ENCODE results near the gene SCFD2. TPM values are rescaled to one million over a fixed set of nuclear protein-coding genes. Genes with fewer than 3 reads are reported as not detected.
"Not testable (repeated sequence)": the region's sequence is repeated elsewhere in the genome, so short reads cannot be mapped to it uniquely, and the experiment has no call there.

SCFD2 gene
- total RNA-seq, 1 experiment from 2014 or later, result 25.3 TPM

DNA sequence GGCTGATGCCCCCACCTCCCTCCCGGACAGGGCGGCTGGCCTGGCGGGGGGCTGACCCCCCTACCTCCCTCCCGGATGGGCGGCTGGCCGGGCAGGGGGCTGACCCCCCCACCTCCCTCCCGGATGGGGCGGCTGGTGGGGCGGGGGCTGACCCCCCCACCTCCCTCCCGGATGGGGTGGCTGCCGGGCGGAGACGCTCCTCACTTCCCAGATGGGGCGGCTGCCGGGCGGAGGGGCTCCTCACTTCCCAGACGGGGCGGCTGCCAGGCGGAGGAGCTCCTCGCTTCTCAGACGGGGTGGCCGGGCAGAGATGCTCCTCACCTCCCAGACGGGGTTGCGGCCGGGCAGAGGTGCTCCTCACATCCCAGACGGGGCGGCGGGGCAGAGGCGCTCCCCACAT lies 127.5 kb downstream of the SCFD2 start:
- H3K4me1 ChIP-seq; H3K27ac ChIP-seq; H3K4me3 ChIP-seq; DNase-seq; H3K27me3 ChIP-seq; H3K36me3 ChIP-seq; H3K9me3 ChIP-seq (replicated peaks): not testable (repeated sequence)

DNA sequence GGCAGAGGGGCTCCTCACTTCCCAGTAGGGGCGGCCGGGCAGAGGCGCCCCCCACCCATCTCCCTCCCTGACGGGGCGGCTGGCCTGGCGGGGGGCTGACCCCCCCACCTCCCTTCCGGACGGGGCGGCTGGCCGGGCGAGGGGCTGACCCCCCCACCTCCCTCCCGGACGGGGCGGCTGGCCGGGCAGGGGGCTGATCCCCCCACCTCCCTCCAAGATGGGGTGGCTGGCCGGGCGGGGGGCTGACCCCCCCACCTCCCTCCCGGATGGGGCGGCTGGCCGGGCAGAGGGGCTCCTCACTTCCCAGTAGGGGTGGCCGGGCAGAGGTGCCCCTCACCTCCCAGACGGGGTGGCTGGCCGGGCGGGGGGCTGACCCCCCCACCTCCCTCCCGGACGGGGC lies 128.1 kb downstream of the SCFD2 start:
- not testable (repeated sequence) for H3K27me3 ChIP-seq; H3K4me3 ChIP-seq; H3K4me1 ChIP-seq; H3K36me3 ChIP-seq; H3K9me3 ChIP-seq (replicated peaks); DNase-seq; H3K27ac ChIP-seq

DNA sequence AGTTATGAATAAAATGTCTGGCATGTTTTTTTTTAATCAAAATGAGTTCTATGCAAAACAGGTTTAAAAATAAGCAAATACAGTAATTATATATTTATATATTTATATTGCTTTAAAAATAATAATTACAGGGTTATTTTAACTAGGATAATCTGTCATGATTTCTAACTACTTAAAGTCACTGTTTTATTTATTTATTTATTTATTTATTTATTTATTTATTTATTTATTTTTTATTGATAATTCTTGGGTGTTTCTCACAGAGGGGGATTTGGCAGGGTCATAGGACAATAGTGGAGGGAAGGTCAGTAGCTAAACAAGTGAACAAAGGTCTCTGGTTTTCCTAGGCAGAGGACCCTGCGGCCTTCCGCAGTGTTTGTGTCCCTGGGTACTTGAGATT lies 129.2 kb downstream of the SCFD2 start:
- not testable (repeated sequence) for DNase-seq; H3K27me3 ChIP-seq; H3K27ac ChIP-seq; H3K4me1 ChIP-seq; H3K9me3 ChIP-seq (replicated peaks); H3K36me3 ChIP-seq; H3K4me3 ChIP-seq

DNA sequence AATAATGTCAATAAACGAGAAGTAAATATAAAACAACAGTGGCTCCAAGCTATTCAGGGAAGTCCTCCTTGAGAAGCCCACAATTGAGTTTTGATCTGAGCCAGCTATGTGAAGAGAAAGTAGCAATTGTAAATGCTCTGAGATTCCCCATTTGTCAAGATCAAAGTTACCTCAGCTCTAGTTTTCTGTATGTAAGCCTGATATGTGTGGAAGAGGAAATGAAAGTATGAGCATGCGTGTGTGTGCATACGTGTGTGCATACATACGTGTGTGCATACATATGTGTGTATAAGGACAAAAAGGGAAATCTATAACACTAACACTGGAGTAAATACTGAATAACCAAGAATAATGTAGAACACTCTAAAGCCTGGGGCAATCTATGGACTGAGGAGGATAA lies 130.3 kb downstream of the SCFD2 start:
- DNase-seq, result no peak
- no peak overlapping the region for H3K4me3 ChIP-seq
- H3K9me3 ChIP-seq (replicated peaks), result peaks cover 7% of the 10 kb centered on the region; the same call in 1 of the 2 replicates
- no peaks in the 10 kb centered on the region for H3K27me3 ChIP-seq
- H3K27ac ChIP-seq, result no peak overlapping the region
- H3K36me3 ChIP-seq, result no peaks in the 10 kb centered on the region
- H3K4me1 ChIP-seq, result no peaks in the 10 kb centered on the region

DNA sequence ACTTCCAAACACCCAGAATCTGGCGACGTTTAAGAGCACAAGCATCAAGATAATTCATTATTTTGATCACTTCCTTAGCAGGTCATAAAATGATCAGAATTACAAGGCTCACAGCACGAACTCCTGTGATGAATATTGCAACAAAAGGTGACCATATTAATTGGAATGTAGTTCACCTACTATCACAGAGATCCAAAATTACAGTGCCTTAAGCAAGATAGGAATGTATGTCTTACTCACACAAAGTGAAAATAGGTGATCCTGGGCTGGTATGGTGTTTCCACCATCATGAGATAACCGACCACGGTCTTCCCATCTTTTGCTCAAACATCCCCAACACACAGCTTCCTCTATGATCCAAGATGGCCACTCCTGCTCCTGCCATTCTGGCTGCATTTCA lies 131.2 kb downstream of the SCFD2 start:
- peaks cover 13% of the 10 kb centered on the region; the same call in 1 of the 2 replicates for H3K9me3 ChIP-seq (replicated peaks)
- H3K27me3 ChIP-seq, result no peaks in the 10 kb centered on the region
- no peaks in the 10 kb centered on the region for H3K36me3 ChIP-seq
- no peak overlapping the region for H3K27ac ChIP-seq
- no peak for DNase-seq
- H3K4me3 ChIP-seq, result no peak overlapping the region
- no peaks in the 10 kb centered on the region for H3K4me1 ChIP-seq

DNA sequence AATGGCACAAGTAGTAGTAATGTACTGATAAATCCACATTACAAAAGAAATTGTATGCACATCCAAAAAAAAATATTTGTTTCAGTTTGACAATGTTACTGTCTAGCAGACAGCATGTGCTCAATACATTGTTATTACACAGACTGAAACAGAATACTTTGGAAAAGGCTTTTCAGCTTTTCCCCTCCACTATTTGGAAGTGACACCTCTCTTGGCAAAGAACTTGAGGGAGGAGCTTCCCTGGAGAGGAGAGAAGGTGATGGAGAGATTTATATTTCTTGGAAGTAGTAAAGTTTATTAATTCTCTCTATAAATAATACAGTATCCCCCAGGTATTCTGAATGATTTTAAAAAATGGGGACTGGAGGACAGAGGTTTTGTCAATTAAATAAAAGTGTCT lies 131.8 kb downstream of the SCFD2 start:
- Histone ChIP-seq H3K27me3 (no peaks in the 10 kb centered on the region), H3K36me3 (no peaks in the 10 kb centered on the region), H3K27ac (no peak overlapping the region), H3K4me1 (no peaks in the 10 kb centered on the region), H3K4me3 (no peak overlapping the region), H3K9me3 (replicated peaks) (peaks cover 14% of the 10 kb centered on the region; the same call in 1 of the 2 replicates)
- no peak for DNase-seq

DNA sequence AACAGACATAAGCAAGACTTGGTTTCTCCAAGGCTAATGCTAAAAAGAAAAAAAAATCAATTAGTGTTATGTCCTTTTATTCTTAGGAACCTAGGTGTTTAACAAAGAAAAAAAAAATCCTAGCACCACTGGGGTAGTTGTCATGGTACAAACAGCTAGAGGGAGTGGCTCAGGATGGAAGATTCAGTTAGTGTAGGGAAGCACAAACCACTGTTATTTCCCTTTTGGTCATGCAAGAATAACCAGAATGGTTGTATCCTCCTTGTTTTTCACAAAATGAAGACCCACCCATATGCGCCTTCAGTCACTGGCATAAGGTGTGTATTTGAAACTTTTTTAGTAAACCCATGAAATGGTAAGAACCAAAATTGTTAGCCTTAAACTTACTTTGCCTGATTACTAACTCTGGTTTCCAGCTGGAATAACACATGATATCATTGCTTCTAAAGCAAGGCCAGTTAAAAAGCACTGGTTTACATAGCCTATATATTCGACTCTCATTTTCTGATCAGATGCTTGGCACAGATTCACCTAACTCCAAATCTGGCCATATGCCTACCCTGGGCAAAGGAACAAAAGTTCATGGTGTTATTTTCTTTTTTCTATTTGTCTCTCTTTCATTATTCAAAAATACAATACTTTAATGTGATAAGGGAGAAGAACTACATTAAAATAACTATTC lies 132.6 kb downstream of the SCFD2 start:
- Histone ChIP-seq H3K36me3 (no peaks in the 10 kb centered on the region), H3K27me3 (no peaks in the 10 kb centered on the region), H3K4me3 (no peak overlapping the region), H3K9me3 (replicated peaks) (peaks cover 14% of the 10 kb centered on the region; the same call in 1 of the 2 replicates), H3K27ac (no peak overlapping the region), H3K4me1 (no peaks in the 10 kb centered on the region)
- no peak for DNase-seq

DNA sequence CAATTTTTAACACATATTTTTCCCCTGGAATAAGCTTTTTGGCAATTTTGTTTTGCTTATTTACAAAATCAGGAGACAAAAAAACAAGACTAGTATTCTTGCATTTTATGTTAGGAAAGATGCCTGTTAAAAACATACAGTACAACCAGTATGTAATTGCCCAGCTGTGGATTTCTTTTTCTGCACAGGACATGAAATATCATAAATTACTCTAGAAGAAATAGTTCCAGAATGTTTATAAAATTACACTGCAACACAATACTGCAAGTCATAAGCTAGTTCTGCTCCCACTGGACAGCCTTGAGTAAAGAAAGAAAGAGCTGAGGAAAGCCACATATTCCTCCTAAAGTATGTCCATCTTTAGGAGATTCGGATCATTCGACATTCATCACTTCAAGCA lies 133.5 kb downstream of the SCFD2 start:
- Histone ChIP-seq H3K36me3 (no peaks in the 10 kb centered on the region), H3K9me3 (replicated peaks) (peaks cover 14% of the 10 kb centered on the region; the same call in 1 of the 2 replicates), H3K4me1 (no peaks in the 10 kb centered on the region), H3K27ac (no peak overlapping the region), H3K27me3 (no peaks in the 10 kb centered on the region), H3K4me3 (no peak overlapping the region)
- DNase-seq, result no peak

DNA sequence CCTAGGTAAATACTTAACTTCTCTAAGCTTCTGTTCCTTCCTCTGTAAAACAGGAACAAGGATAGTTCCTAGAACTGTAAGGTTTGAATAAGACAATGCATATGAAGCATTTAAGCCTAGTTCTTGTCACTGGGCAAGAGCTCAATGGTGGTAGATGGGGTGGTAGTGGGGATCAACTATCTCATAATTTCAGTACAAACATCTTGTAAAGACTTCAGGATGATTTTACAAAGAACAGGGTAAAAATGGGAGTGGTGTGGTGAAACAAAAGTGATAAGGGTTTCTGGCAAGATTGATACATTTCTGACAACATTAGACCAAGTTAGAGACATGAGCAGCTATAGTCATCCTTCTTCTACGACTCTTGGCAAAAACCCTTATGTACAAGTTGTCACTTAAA lies 137.8 kb downstream of the SCFD2 start:
- Histone ChIP-seq H3K9me3 (replicated peaks) (peaks cover 11% of the 10 kb centered on the region; the same call in 1 of the 2 replicates), H3K4me3 (no peak overlapping the region), H3K27me3 (no peaks in the 10 kb centered on the region), H3K27ac (no peak overlapping the region), H3K4me1 (no peaks in the 10 kb centered on the region), H3K36me3 (no peaks in the 10 kb centered on the region)
- DNase-seq, result no peak

DNA sequence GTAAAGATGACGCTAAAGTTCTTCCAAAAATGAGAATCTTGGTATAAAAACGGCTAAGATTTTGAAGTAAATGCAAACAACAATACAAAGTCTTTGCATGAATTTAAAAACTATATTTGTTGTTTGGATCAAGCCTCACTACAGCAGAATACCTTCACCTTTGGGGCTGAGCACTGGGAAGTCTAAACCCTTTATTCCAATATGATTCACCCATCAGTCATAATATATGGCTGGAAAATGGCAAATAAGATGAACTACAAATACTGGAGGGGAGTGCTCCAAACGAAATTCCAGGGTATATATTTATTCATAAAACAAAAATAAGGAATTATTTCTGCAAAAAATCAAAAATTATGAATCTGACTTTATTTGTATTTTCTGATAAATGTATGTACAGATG lies 138.4 kb downstream of the SCFD2 start:
- Histone ChIP-seq H3K4me1 (no peaks in the 10 kb centered on the region), H3K27ac (no peak overlapping the region), H3K27me3 (no peaks in the 10 kb centered on the region), H3K4me3 (no peak overlapping the region), H3K9me3 (replicated peaks) (peaks cover 11% of the 10 kb centered on the region; the same call in 1 of the 2 replicates), H3K36me3 (no peaks in the 10 kb centered on the region)
- DNase-seq, result no peak

DNA sequence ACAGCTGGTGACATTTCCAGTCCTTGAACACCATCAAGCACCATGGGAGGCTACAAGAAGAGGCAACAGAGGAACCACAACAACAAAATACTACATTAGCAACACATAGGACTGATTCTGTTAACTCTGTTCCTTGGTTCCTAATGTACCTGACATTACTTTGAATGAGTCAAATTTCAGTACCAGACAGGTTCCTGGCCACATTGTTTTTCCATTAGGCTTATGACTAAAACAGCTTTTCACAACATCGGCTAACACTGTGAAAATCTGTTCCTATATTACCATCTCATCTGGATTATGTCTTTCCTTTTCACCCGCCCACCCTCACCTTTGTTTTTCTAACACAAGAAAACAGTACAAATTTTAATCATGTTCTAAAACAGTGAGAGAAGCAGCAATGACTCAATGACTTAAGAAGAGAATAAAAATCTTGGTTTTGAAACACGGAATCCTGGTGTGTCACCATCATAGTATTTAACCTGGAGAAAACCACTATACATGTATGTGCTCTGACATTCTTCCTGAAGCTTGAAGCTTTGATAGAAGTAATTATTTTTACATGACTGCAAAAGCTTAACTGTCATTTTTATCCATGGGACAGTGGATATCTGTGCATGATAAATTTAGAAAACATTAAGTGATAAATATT lies 143.9 kb downstream of the SCFD2 start:
- no peaks in the 10 kb centered on the region for H3K36me3 ChIP-seq
- H3K27me3 ChIP-seq, result no peaks in the 10 kb centered on the region
- H3K4me1 ChIP-seq, result no peaks in the 10 kb centered on the region
- no peaks in the 10 kb centered on the region for H3K9me3 ChIP-seq (replicated peaks)
- no peak overlapping the region for H3K27ac ChIP-seq
- no peak overlapping the region for H3K4me3 ChIP-seq
- DNase-seq, result no peak

DNA sequence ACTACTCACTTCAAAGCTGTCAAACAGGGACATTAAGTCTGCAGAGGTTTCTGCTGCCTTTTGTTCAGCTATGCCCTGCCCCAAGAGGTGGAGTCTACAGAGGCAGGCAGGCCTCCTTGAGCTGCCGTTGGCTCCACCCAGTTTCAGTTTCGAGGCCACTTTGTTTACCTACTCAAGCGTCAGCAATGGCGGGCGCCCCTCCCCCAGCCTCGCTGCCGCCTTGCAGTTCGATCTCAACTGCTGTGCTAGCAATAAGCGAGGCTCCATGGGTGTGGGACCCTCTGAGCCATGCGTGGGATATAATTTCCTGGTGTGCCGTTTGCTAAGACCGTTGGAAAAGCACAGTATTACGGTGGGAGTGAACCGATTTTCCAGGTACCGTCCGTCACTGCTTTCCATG lies 146.7 kb downstream of the SCFD2 start:
- not testable (repeated sequence) for H3K27ac ChIP-seq; DNase-seq; H3K9me3 ChIP-seq (replicated peaks); H3K4me3 ChIP-seq; H3K27me3 ChIP-seq; H3K4me1 ChIP-seq; H3K36me3 ChIP-seq

DNA sequence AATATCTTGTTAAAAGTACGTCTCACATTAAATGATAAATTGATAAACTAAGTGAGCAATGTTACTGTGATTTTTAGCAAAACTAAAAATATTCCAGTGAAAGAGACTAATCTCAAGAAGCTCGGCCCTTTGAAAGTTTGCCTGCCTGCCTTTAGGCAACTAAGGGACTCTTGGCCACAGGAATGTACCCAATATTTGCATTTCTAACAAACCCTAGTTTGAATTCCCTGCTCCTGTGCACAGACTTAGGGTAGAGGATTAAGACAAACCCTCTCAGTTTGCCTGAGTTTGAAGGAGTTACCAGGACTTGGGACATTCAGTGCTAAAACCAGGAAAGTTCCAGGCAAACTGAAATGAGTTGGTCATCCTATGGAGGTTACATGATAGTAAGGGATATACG lies 157.1 kb downstream of the SCFD2 start:
- Histone ChIP-seq H3K9me3 (replicated peaks) (no peaks in the 10 kb centered on the region), H3K27me3 (no peaks in the 10 kb centered on the region), H3K27ac (no peak overlapping the region), H3K36me3 (no peaks in the 10 kb centered on the region), H3K4me3 (no peak overlapping the region), H3K4me1 (no peaks in the 10 kb centered on the region)
- no peak for DNase-seq

DNA sequence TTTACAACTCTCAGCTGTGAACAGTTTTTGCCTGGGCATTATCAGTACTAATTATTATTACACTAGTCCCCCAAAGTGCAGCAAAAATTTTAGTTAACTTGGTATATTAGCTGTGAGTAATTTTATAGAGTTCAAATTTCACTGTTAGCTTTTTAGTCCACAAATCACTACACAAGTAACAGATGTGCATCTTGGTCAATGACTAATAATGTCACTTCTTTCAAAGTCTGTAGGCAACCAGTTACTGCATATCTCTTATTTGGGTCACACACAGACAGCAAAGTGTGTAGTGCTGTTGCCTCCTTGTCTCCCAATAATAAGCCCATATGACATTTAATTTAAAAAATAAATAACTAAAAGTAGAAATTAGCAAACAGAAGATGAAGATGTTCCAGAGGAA lies 159.9 kb downstream of the SCFD2 start:
- DNase-seq, result no peak
- no peak overlapping the region for H3K4me3 ChIP-seq
- H3K36me3 ChIP-seq, result no peaks in the 10 kb centered on the region

DNA sequence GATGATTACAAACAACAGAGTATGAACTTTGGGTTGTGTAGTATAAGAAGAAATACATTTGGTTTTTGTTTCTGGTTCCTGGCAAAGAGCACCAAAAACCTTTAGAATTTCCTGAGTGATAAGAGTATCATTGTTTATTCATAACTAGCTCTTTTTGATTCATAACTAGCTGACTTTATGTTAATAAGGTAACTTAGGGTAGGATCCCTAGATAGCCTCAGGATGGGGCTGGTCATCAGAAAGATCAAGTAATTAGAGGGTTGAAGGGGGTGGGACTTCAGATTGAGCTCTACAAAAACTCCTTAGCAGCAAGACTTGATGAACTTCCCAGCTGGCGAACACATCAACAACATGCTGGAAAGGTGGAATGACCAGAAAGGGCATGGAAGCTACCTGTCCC lies 166.5 kb downstream of the SCFD2 start:
- DNase-seq, result no peak
- no peaks in the 10 kb centered on the region for H3K36me3 ChIP-seq
- no peaks in the 10 kb centered on the region for H3K27me3 ChIP-seq
- peaks cover 18% of the 10 kb centered on the region for H3K4me1 ChIP-seq
- H3K27ac ChIP-seq, result no peak overlapping the region
- H3K9me3 ChIP-seq (replicated peaks), result no peaks in the 10 kb centered on the region
- no peak overlapping the region for H3K4me3 ChIP-seq

More for the DNA sequence above, 159.9 kb downstream of the SCFD2 start:
- Histone ChIP-seq H3K27ac (no peak overlapping the region), H3K4me1 (no peaks in the 10 kb centered on the region), H3K9me3 (replicated peaks) (no peaks in the 10 kb centered on the region), H3K27me3 (no peaks in the 10 kb centered on the region)

DNA sequence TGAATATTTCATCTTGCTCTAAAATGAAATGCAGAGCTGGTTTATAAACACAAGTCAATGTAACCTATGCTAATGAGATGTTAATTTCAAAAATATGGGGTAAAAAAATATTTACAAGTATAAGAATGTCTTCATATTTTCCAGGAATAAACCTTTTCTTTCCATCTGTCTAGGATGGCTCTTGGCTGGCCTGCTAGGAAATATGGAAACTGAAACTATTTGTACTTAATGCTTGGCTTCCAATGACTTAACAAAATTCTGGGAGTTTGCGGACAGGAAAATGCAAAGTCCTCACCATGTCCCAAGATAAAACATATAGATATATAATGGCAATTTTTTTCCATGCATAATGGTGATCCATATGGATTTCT lies 168.1 kb downstream of the SCFD2 start:
- DNase-seq, result no peak
- no peak overlapping the region for H3K4me3 ChIP-seq
- H3K36me3 ChIP-seq, result no peaks in the 10 kb centered on the region
- H3K9me3 ChIP-seq (replicated peaks), result no peaks in the 10 kb centered on the region
- H3K27ac ChIP-seq, result no peak overlapping the region
- peaks cover 18% of the 10 kb centered on the region for H3K4me1 ChIP-seq
- H3K27me3 ChIP-seq, result no peaks in the 10 kb centered on the region

Measured in SJCRH30 (cell line).